ENCODE results near the gene CHMP2A.
A peak's percentile ranks its signal among the peaks of the same experiment; 100 is the strongest.

The CHMP2A gene

GRCh38 chr19:58516246-58516836 lies 38.6 kb downstream of the CHMP2A start:
- Histone ChIP-seq H3K23ac (ENCODE audit: low read depth, low read length, poor library complexity) (no peak overlapping the region), H2AFZ (ENCODE audit: low read length) (no peak overlapping the region), H3K27me3 (ENCODE audit: control insufficient read depth in 3 of 3, insufficient read depth in 3 of 3, low read depth in 1 of 3, low read length in 3 of 3) (no peaks in the 10 kb centered on the region), H3K18ac (ENCODE audit: low read length) (no peak overlapping the region), H3K9me3 (replicated peaks in 1 of 2; ENCODE audit: control insufficient read depth in 2 of 2, insufficient read depth in 1 of 2, low read depth in 1 of 2, low read length in 2 of 2) (no peaks in the 10 kb centered on the region), H2BK15ac (ENCODE audit: low read length) (no peak overlapping the region), H2BK12ac (ENCODE audit: low read length) (no peak overlapping the region), H2AK5ac (ENCODE audit: low read depth, low read length) (peak overlapping the region; percentile 54), H3K4ac (ENCODE audit: low read length) (no peak overlapping the region), H3K27ac (replicated peaks; ENCODE audit: low read length) (no peak overlapping the region), H4K8ac (ENCODE audit: low read depth, low read length) (no peak overlapping the region), H2BK5ac (ENCODE audit: low read length) (no peak overlapping the region), H3K14ac (ENCODE audit: low read length) (no peak overlapping the region), H3K4me1 (ENCODE audit: control insufficient read depth in 2 of 2, insufficient read depth in 1 of 2, low read depth in 1 of 2, low read length in 2 of 2) (peaks cover 9 to 17% of the 10 kb centered on the region in 2 donors), H4K91ac (ENCODE audit: low read depth, low read length, poor library complexity) (no peak overlapping the region), H3K4me2 (ENCODE audit: insufficient read depth, low read length, poor library complexity, severe bottlenecking) (no peak overlapping the region), H2BK120ac (ENCODE audit: low read depth, low read length) (no peak overlapping the region), H3K36me3 (replicated peaks in 1 of 2; ENCODE audit: control insufficient read depth in 2 of 2, insufficient read depth in 2 of 2, low read length in 2 of 2) (peaks cover 24 to 43% of the 10 kb centered on the region in 2 donors), H3K79me1 (ENCODE audit: low read depth, low read length) (peaks cover 14% of the 10 kb centered on the region), H3K9ac (ENCODE audit: low read depth, low read length, poor library complexity) (no peak overlapping the region), H3K4me3 (ENCODE audit: low read length in 2 of 2) (no peak overlapping the region)
- WGBS, 2 donors (ENCODE audit: extremely low coverage in 2 of 2, insufficient read length in 2 of 2, insufficient replicate concordance in 1 of 2): no CpG with 5 or more reads among the region's 25 CpGs
- DNase-seq (ENCODE audit: low spot score): no peak

- no peak overlapping the region for H2BK15ac ChIP-seq (ENCODE audit: low read length)
- no peak overlapping the region for H3K14ac ChIP-seq (ENCODE audit: low read length)
- H3K9me3 ChIP-seq (replicated peaks in 1 of 2; ENCODE audit: control insufficient read depth in 2 of 2, insufficient read depth in 1 of 2, low read depth in 1 of 2, low read length in 2 of 2): no peaks in the 10 kb centered on the region
- H3K27me3 ChIP-seq (ENCODE audit: control insufficient read depth in 3 of 3, insufficient read depth in 3 of 3, low read depth in 1 of 3, low read length in 3 of 3): no peaks in the 10 kb centered on the region
- no peak overlapping the region for H4K91ac ChIP-seq (ENCODE audit: low read depth, low read length, poor library complexity)
- no peak overlapping the region for H3K18ac ChIP-seq (ENCODE audit: low read length)
- peaks cover 24 to 43% of the 10 kb centered on the region in 2 donors for H3K36me3 ChIP-seq (replicated peaks in 1 of 2; ENCODE audit: control insufficient read depth in 2 of 2, insufficient read depth in 2 of 2, low read length in 2 of 2)
- no peak overlapping the region for H2AK5ac ChIP-seq (ENCODE audit: low read depth, low read length)
- no peak overlapping the region for H2BK5ac ChIP-seq (ENCODE audit: low read length)
- no peak overlapping the region for H3K9ac ChIP-seq (ENCODE audit: low read depth, low read length, poor library complexity)
- H3K79me1 ChIP-seq (ENCODE audit: low read depth, low read length): peaks cover 14% of the 10 kb centered on the region
- H4K8ac ChIP-seq (ENCODE audit: low read depth, low read length): no peak overlapping the region
- no peak overlapping the region for H2AFZ ChIP-seq (ENCODE audit: low read length)
- peak overlapping the region; percentile 11 for H3K4me2 ChIP-seq (ENCODE audit: insufficient read depth, low read length, poor library complexity, severe bottlenecking)
- DNase-seq (ENCODE audit: low spot score): no peak
- H3K4ac ChIP-seq (ENCODE audit: low read length): no peak overlapping the region
- H3K23ac ChIP-seq (ENCODE audit: low read depth, low read length, poor library complexity): no peak overlapping the region
- H3K4me1 ChIP-seq (ENCODE audit: control insufficient read depth in 2 of 2, insufficient read depth in 1 of 2, low read depth in 1 of 2, low read length in 2 of 2): peaks cover 8 to 17% of the 10 kb centered on the region in 2 donors
- no peak overlapping the region for H2BK12ac ChIP-seq (ENCODE audit: low read length)
- no CpG with 5 or more reads among the region's 2 CpGs for WGBS, 2 donors (ENCODE audit: extremely low coverage in 2 of 2, insufficient read length in 2 of 2, insufficient replicate concordance in 1 of 2)
- H2BK120ac ChIP-seq (ENCODE audit: low read depth, low read length): no peak overlapping the region
- H3K27ac ChIP-seq (replicated peaks; ENCODE audit: low read length): no peak overlapping the region
- H3K4me3 ChIP-seq (ENCODE audit: low read length in 2 of 2): no peak overlapping the region
Observed at GRCh38 chr19:58515259-58515658, 39.6 kb downstream of the CHMP2A start.

GRCh38 chr19:58514564-58515022 lies 40.3 kb downstream of the CHMP2A start:
- WGBS, 2 donors (ENCODE audit: extremely low coverage in 2 of 2, insufficient read length in 2 of 2, insufficient replicate concordance in 1 of 2): no CpG with 5 or more reads among the region's 3 CpGs

GRCh38 chr19:58513694-58514563 lies 41.0 kb downstream of the CHMP2A start:
- H3K9me3 ChIP-seq (replicated peaks in 1 of 2; ENCODE audit: control insufficient read depth in 2 of 2, insufficient read depth in 1 of 2, low read depth in 1 of 2, low read length in 2 of 2): no peaks in the 10 kb centered on the region
- peaks cover 24 to 47% of the 10 kb centered on the region in 2 donors for H3K36me3 ChIP-seq (replicated peaks in 1 of 2; ENCODE audit: control insufficient read depth in 2 of 2, insufficient read depth in 2 of 2, low read length in 2 of 2)
- peak overlapping the region; percentile 84 for H3K18ac ChIP-seq (ENCODE audit: low read length)
- peak; percentile 89 for DNase-seq (ENCODE audit: low spot score)
- H3K4me1 ChIP-seq (ENCODE audit: control insufficient read depth in 2 of 2, insufficient read depth in 1 of 2, low read depth in 1 of 2, low read length in 2 of 2): peaks cover 8 to 17% of the 10 kb centered on the region in 2 donors
- H3K27me3 ChIP-seq (ENCODE audit: control insufficient read depth in 3 of 3, insufficient read depth in 3 of 3, low read depth in 1 of 3, low read length in 3 of 3): no peaks in the 10 kb centered on the region
- H3K14ac ChIP-seq (ENCODE audit: low read length): no peak overlapping the region
- H3K4ac ChIP-seq (ENCODE audit: low read length): peak overlapping the region; percentile 26
- H3K23ac ChIP-seq (ENCODE audit: low read depth, low read length, poor library complexity): peak overlapping the region; percentile 94
- H3K4me2 ChIP-seq (ENCODE audit: insufficient read depth, low read length, poor library complexity, severe bottlenecking): peak overlapping the region; percentile 54
- H2AK5ac ChIP-seq (ENCODE audit: low read depth, low read length): peak overlapping the region; percentile 96
- no peak overlapping the region for H2BK120ac ChIP-seq (ENCODE audit: low read depth, low read length)
- peak overlapping the region; percentile 86 for H3K9ac ChIP-seq (ENCODE audit: low read depth, low read length, poor library complexity)
- no CpG with 5 or more reads among the region's 66 CpGs for WGBS, 2 donors (ENCODE audit: extremely low coverage in 2 of 2, insufficient read length in 2 of 2, insufficient replicate concordance in 1 of 2)
- H2BK5ac ChIP-seq (ENCODE audit: low read length): peak overlapping the region; percentile 8
- no peak overlapping the region for H2AFZ ChIP-seq (ENCODE audit: low read length)
- peak overlapping the region; percentile 95 for H4K8ac ChIP-seq (ENCODE audit: low read depth, low read length)
- H4K91ac ChIP-seq (ENCODE audit: low read depth, low read length, poor library complexity): no peak overlapping the region
- no peak overlapping the region for H2BK12ac ChIP-seq (ENCODE audit: low read length)
- no peak overlapping the region for H3K27ac ChIP-seq (replicated peaks; ENCODE audit: low read length)
- H3K4me3 ChIP-seq (ENCODE audit: low read length in 2 of 2): peak overlapping the region in 1 of 2 donors; percentile 80
- H3K79me1 ChIP-seq (ENCODE audit: low read depth, low read length): peaks cover 14% of the 10 kb centered on the region
- H2BK15ac ChIP-seq (ENCODE audit: low read length): no peak overlapping the region

More at GRCh38 chr19:58514564-58515022, 40.3 kb downstream of the CHMP2A start:
- no peak overlapping the region for H3K4ac ChIP-seq (ENCODE audit: low read length)
- no peak overlapping the region for H2BK15ac ChIP-seq (ENCODE audit: low read length)
- H4K91ac ChIP-seq (ENCODE audit: low read depth, low read length, poor library complexity): no peak overlapping the region
- peak overlapping the region; percentile 80 for H3K18ac ChIP-seq (ENCODE audit: low read length)
- H3K36me3 ChIP-seq (replicated peaks in 1 of 2; ENCODE audit: control insufficient read depth in 2 of 2, insufficient read depth in 2 of 2, low read length in 2 of 2): peaks cover 24 to 45% of the 10 kb centered on the region in 2 donors
- H2BK120ac ChIP-seq (ENCODE audit: low read depth, low read length): no peak overlapping the region
- peak overlapping the region; percentile 95 for H4K8ac ChIP-seq (ENCODE audit: low read depth, low read length)
- no peak for DNase-seq (ENCODE audit: low spot score)
- H3K9me3 ChIP-seq (replicated peaks in 1 of 2; ENCODE audit: control insufficient read depth in 2 of 2, insufficient read depth in 1 of 2, low read depth in 1 of 2, low read length in 2 of 2): no peaks in the 10 kb centered on the region
- H3K79me1 ChIP-seq (ENCODE audit: low read depth, low read length): peaks cover 14% of the 10 kb centered on the region
- no peak overlapping the region for H3K27ac ChIP-seq (replicated peaks; ENCODE audit: low read length)
- H3K4me3 ChIP-seq (ENCODE audit: low read length in 2 of 2): peak overlapping the region in 1 of 2 donors; percentile 74
- H3K4me2 ChIP-seq (ENCODE audit: insufficient read depth, low read length, poor library complexity, severe bottlenecking): peak overlapping the region; percentile 54
- H2BK12ac ChIP-seq (ENCODE audit: low read length): no peak overlapping the region
- no peak overlapping the region for H3K23ac ChIP-seq (ENCODE audit: low read depth, low read length, poor library complexity)
- peak overlapping the region; percentile 86 for H3K9ac ChIP-seq (ENCODE audit: low read depth, low read length, poor library complexity)
- no peak overlapping the region for H3K14ac ChIP-seq (ENCODE audit: low read length)
- H3K4me1 ChIP-seq (ENCODE audit: control insufficient read depth in 2 of 2, insufficient read depth in 1 of 2, low read depth in 1 of 2, low read length in 2 of 2): peaks cover 8 to 17% of the 10 kb centered on the region in 2 donors
- peak overlapping the region; percentile 8 for H2BK5ac ChIP-seq (ENCODE audit: low read length)
- H2AFZ ChIP-seq (ENCODE audit: low read length): no peak overlapping the region
- peak overlapping the region; percentile 49 for H2AK5ac ChIP-seq (ENCODE audit: low read depth, low read length)
- no peaks in the 10 kb centered on the region for H3K27me3 ChIP-seq (ENCODE audit: control insufficient read depth in 3 of 3, insufficient read depth in 3 of 3, low read depth in 1 of 3, low read length in 3 of 3)
